GM12801 (cell line): ENCODE measurements around the gene TBC1D20.

Source experiments
- CTCF ChIP-seq: IDR thresholded peaks from one replicate; pipeline ENCODE4 v1.5.1; 2011; ENCODE audit warnings: control low read depth; ENCODE audit not compliant: insufficient read length; ENCODE audit errors: extremely low read depth

Gene TBC1D20

GRCh38 chr20:478949-479429, 16.7 kb upstream of the TBC1D20 start:
- TF ChIP-seq CTCF: no peak

GRCh38 chr20:478010-478948, 15.9 kb upstream of the TBC1D20 start:
- TF ChIP-seq CTCF: no peak

GRCh38 chr20:475463-476357, 13.4 kb upstream of the TBC1D20 start:
- no peak for TF ChIP-seq CTCF

- no peak for TF ChIP-seq CTCF
These were observed 12.2 kb upstream of the TBC1D20 start for GRCh38 chr20:474581-474980.

- no peak for TF ChIP-seq CTCF
These were observed 10.6 kb upstream of the TBC1D20 start for GRCh38 chr20:472889-473292.

- no peak for TF ChIP-seq CTCF
These were observed 10.0 kb upstream of the TBC1D20 start for GRCh38 chr20:472137-472846.
